Stimulated activated CD8-positive, alpha-beta memory T cell treated with anti-CD3 and anti-CD28 coated beads, Interleukin-4, amount 100 ng/mL, for 4 hours (primary cell): ENCODE data around the gene ITGA5.

Experiments
- DNase-seq, 2 donors: peaks; one replicate each; pipeline ENCODE4 v3.0.0-alpha.2; 2020; ENCODE audit warnings: low read depth in 2 of 2, low spot score in 1 of 2

Gene ITGA5

DNA sequence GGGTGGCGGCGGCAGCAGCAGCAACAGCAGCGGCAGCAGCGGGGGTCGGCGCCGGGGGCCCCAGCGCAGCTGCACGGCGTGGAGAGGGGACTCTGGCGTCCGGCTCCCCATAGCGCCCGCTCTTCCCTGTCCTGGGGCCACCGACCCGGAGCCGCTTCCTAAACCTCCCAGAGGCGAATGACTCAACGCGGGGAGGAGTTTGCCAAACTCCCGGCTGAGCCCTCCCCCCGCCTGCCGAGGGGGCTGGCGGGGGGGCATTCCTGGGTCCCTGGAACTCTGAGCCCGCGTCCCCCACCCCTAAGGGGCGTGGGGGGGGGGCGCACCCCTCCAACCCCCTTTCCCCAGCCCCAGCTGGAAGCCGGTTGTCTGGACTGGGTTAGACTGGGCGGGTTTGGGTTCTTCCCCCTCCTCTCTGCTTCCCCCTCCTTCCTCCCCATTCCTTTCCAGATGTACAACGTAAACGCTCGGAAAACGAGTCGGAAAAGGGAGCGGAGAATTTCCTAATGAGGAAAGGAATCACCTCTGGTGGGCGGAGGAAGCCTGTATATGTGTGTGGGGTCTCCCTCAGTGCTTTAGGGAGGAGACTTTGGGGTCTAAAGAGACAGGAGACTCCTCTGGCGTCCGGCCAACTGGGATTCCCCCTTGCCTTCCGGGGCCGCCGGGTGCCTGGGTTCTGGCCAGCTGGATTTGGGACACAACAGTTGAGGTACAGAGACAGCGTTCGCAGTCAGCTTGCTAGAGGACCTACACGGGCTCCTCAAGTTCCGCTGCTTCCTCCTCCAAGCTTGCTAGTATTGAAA, at the start of gene ITGA5:
ITGA5 (minus strand) TSS at position 179 of the 800 bp plus-strand sequence; CDS start at position 111, 68 bp downstream.
- DNase-seq: no peak

DNA sequence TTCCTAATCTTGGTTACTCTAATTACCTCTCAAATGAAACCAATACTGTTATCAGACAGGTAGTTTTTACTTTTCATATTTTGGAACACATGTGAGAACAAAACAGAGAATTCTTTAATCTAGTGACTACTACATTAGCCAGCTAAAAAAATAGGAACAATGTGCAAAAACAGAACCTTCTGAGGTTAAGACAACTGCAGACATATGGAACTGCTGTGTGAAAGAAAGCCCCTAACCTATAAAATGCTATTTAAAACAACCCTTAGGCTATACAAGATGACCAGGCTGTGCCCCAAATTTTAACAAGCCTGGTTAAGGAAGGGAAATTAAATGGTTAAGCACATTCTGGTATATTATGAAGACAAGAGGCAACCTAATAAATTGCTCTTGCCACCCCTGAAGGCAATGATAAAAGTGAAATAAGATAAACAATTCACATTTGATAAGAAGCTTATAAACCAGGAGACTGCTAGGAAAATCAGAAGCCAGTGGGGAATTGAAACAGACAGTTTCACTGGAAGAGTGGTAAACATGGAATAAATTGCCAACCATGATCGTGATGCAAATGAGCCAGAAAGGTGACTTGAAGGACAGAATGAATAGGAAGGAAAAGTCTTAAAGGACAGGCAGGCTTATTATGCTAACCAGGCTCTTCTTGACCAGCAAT, 46.9 kb upstream of the ITGA5 start:
- no peak for DNase-seq

- no peak for DNase-seq
Measured at GRCh38 chr12:54463484-54463883, 44.4 kb upstream of the ITGA5 start.

DNA sequence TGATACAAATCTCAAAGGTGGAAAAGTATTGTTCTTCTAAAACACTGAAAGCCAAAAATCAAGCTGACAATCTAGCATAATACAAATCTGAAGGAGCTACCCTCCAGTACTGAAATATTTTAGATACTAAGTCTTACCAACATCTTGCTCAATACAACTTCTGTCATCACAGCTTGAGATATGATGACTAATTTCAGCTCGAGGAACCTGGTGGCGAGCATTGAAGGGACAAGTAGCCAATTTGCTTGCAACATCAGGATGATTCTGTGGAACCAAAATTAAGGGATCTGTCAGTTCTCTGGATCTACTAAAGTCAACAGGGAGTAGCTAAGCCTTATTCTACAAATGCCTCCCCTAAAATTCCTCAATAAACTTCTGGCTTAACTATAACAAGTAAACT, 44.0 kb upstream of the ITGA5 start:
- DNase-seq: no peak

DNA sequence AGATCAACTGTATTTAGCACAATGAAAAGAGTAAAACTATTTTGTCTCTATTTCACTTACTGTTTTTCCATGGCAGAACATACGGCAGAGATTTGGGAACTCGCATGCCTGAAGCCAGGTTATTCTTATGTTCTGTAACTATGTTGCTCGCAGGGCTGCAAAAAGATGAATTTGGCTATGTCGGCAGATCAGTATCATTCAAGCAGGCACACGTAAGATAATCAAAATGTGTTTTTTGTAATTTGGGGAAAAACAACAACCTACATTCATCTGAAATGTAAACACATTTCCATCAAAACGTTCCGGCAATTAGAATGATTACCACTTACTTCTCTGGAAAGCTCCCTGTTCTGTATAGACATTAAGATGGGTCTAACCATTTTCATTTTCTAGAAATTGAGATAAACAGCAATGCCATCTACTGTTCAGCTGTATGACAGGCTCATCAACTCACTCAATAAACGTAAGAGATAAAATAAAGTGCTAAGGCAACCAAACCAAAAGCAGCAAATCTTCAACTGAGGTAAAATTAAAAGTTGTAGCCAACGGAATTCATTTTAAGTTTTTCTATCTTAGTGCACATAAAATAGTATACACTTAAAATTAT, 41.4 kb upstream of the ITGA5 start:
- DNase-seq: no peak

GRCh38 chr12:54459355-54459754, 40.3 kb upstream of the ITGA5 start:
- no peak for DNase-seq

DNA sequence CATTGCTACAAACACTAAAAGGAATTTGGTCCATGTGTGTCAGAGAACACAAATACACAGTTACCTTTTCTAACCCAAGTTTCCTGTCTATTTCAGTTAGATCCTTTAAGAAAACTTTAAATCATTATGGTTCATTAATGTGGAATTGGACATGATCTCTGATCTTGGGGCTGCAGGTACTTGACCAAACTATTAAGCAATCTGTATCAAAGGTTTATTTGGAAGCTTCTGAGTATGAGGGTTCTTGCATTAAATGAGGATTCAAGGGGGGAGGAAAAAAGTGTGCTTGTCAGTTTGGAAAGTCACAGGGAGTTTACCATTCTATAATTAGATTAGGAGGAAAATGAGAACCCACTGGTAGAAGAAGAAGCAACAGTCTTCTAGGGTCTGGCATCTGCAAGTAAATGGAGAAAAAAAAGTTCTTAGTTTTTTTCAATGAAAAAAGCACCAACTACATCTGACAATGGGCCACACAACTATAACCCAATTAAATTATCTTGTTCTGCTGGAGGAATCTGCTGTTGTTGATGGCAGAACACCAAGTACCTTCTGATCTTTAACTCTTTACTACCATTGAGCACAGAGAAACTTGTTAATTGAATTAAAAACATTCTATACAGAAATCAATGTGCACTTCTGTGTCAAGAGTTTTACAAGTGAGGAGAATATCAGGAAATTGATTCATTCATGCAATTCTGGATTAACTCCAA, 36.8 kb upstream of the ITGA5 start:
- no peak for DNase-seq

- DNase-seq: no peak
Measured at GRCh38 chr12:54452628-54453027, 33.6 kb upstream of the ITGA5 start.

GRCh38 chr12:54448344-54448743, 29.3 kb upstream of the ITGA5 start:
- no peak for DNase-seq

DNA sequence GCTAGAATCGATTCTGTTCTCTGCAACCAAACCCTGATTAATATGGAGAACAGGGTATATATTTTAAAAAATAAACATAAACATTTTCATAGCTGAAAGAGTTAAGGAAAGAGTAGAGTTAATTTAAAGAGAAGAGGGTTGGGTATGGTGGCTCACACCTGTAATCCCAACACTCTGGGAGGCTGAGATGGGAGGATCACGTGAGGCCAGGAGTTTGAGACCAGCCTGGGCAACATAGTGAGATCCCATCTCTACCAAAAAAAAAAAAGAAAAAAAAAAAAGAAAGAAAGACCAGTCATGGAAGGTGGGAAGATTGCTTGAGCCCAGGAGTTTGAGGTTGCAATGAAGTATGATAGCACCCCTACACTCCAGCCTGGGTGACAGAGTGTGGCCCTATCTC, 28.9 kb upstream of the ITGA5 start:
- no peak for DNase-seq

GRCh38 chr12:54444206-54444605, 25.1 kb upstream of the ITGA5 start:
- no peak for DNase-seq

DNA sequence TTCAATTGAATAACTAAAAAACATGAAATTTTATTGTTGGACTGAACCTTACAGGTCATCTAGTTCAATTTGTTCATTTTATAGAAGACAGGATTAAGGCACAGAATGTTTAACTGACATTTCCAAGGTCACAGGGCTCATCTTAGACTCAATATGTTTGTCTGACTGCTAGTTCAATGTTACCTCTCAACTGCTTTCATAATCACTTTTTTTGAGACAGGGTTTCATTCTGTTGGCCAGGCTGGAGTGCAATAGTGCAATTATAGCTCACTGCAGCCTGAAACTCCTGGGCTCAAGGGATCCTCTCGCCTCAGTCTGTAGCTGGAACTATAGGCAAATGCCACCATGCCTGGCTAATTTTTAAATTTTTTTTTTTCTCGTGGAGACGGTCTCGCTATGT, 24.4 kb upstream of the ITGA5 start:
- DNase-seq: no peak

DNA sequence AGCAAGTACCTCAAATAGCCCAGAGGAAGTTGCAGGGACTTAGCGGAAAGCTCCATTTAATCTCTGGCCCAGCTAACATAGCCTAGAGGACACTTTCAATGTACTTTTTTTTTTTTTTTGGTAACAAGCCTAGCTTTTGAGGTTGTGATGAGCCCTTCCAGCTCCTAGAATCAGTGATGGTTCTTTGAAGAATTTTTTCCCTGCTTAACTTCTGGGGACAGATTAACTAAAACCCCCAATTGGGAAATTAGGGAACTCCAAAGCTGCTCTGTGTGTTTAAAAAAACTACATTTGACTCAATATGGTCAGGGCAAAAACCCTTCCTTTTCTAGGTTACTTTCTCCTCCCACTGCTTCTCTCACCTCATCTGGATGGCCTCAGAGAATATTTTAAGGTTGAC, 23.9 kb upstream of the ITGA5 start:
- no peak for DNase-seq

DNA sequence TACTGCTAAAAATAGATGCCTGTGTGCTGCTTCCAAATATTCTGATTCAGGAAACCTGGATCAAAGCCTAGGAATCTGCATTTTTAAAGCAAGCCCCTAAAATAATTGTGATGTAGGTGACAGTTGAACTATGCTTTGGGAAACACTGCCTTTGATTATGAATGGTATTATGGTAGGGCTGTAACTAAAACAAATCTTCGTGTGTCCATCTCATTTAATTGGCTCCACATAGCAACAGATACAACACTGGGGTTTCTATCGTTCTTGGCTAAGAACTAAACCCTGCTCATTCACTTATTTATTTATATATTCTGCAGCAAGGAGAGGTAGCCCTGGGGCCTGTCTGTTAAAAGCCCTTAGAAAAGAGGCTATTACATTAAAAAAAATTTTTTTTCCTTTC, 23.0 kb upstream of the ITGA5 start:
- DNase-seq: no peak

DNA sequence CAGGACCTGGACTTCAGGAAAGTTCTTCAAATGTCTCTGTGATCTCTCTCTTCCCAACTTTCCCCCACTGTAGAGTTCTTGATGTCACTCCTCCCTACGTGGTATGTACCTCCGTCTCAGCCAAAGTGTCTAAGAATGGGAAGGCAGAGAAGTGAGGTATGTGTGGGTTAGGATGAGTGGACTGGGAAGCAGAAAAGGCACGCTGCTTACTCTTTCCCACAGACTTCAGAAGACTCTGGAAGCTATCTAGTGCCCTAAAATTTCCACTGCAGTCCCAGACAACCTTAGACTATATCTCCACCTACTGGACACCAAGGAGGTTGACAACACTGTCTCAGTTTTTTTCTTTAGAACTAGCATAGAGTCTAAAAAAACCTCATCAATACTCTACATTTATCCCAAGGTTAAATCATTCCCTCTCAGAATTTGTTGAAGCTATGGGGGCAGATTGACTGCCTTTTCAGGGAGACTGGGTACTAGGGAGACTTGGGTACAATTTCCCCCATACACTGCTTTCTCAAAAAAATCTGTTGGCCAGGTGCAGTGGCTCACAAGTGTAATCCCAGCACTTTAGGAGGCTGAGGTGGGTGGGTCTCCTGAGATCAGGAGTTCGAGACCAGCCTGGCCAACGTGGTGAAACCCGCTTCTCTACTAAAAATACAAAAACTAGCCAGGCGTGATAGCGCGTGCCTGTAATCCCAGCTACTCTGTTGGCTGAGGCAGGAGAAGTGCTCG, 20.6 kb upstream of the ITGA5 start:
- no peak for DNase-seq

- DNase-seq: no peak
Measured at GRCh38 chr12:54439096-54439495, 20.0 kb upstream of the ITGA5 start.

DNA sequence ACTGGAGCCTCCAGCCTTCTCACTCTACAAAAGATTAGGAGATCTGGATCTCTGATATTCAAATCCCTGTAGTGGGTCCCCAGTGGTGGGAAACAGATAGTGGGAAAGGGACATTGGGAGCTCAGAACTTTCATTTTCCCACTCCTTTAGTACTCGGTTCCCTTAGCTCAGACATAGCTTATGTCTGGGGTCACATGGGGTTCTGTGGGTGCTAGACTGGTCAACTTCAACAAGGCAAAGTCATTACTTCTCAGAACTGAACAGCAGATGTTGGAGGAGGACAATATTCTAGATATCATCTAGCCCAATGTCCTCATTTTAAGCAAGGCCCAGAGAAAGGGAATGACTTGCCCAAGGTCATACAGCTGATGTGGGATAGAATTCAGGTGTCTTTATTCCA, 19.5 kb upstream of the ITGA5 start:
- DNase-seq: no peak

DNA sequence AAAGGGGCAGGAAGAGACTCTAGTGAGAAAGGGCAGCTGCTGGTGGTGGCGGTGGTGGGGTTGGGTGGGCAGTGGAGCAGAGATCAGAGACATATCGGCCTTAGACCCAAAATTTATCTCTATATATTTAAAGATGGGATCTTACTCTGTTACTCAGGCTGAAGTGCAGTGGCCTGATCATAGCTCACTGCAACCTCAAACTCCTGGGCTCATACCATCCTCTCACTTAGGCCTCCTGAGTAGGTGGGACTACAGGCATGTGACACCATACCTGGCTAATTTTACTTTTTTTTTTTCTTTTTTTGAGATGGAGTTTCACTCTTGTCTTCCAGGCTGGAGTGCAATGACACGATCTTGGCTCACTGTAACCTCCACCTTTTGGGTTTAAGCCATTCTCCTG, 18.6 kb upstream of the ITGA5 start:
- DNase-seq: no peak

DNA sequence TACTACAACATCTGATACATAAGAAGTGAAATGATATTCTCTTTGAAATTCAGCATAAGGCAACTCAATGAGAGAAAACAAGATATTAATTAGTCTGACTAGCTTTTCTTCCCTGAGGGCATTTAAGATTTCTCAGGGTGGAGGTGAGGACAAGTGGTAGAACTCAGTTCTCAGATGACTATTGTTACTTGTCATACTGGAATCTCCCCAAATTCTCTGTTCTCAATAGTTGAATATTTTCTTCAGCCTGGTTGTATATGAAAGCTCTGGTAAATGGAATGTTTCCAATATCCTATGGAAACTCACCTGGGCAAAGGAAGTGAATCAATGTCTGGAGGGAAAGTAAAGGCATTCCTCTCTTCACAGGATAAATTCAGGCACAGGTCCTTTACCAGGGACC, 18.2 kb upstream of the ITGA5 start:
- no peak for DNase-seq

GRCh38 chr12:54432815-54433164, 13.7 kb upstream of the ITGA5 start:
- no peak for DNase-seq
